Measurements from ENCODE around the gene SMYD3.

The SMYD3 gene

GRCh38 chr1:246418565-246419312 lies 88.3 kb downstream of the SMYD3 start:
- FAIRE-seq (no peak), DNase-seq (ENCODE audit: insufficient read length, low spot score) (no peak)

GRCh38 chr1:246417813-246418564 lies 89.1 kb downstream of the SMYD3 start:
- DNase-seq (ENCODE audit: insufficient read length, low spot score) (no peak), FAIRE-seq (no peak)

- no peak for FAIRE-seq
Measured at GRCh38 chr1:246417152-246417812, 89.8 kb downstream of the SMYD3 start.

GRCh38 chr1:246416261-246416660 lies 90.8 kb downstream of the SMYD3 start:
- no peak for FAIRE-seq

More at GRCh38 chr1:246417152-246417812, 89.8 kb downstream of the SMYD3 start:
- no peak for DNase-seq (ENCODE audit: insufficient read length, low spot score)

GRCh38 chr1:246415028-246415427 lies 92.1 kb downstream of the SMYD3 start:
- FAIRE-seq = no peak
- no peak for DNase-seq (ENCODE audit: insufficient read length, low spot score)

More at GRCh38 chr1:246416261-246416660, 90.8 kb downstream of the SMYD3 start:
- no peak for DNase-seq (ENCODE audit: insufficient read length, low spot score)

- FAIRE-seq (no peak), DNase-seq (ENCODE audit: insufficient read length, low spot score) (no peak)
Measured at GRCh38 chr1:246413430-246413829, 93.6 kb downstream of the SMYD3 start.

- DNase-seq (ENCODE audit: insufficient read length, low spot score) (no peak), FAIRE-seq (no peak)
Measured at GRCh38 chr1:246404078-246404477, 103.0 kb downstream of the SMYD3 start.

GRCh38 chr1:246398126-246398813 lies 108.8 kb downstream of the SMYD3 start:
- DNase-seq (ENCODE audit: insufficient read length, low spot score) (no peak), FAIRE-seq (no peak)

- FAIRE-seq (no peak), DNase-seq (ENCODE audit: insufficient read length, low spot score) (no peak)
Measured at GRCh38 chr1:246397046-246397445, 110.0 kb downstream of the SMYD3 start.

- DNase-seq (ENCODE audit: insufficient read length, low spot score) (no peak), FAIRE-seq (no peak)
Measured at GRCh38 chr1:246396322-246396721, 110.8 kb downstream of the SMYD3 start.

- DNase-seq (ENCODE audit: insufficient read length, low spot score) (no peak), FAIRE-seq (no peak)
Measured at GRCh38 chr1:246394121-246394520, 113.0 kb downstream of the SMYD3 start.

- no peak for DNase-seq (ENCODE audit: insufficient read length, low spot score)
- no peak for FAIRE-seq
Measured at GRCh38 chr1:246390855-246391254, 116.2 kb downstream of the SMYD3 start.

- DNase-seq (ENCODE audit: insufficient read length, low spot score) (no peak), FAIRE-seq (no peak)
Measured at GRCh38 chr1:246384616-246385015, 122.5 kb downstream of the SMYD3 start.

GRCh38 chr1:246383791-246384190 lies 123.3 kb downstream of the SMYD3 start:
- peak; percentile 18 for FAIRE-seq
- no peak for DNase-seq (ENCODE audit: insufficient read length, low spot score)

- DNase-seq (ENCODE audit: insufficient read length, low spot score) = no peak
- no peak for FAIRE-seq
Measured at GRCh38 chr1:246383239-246383589, 123.9 kb downstream of the SMYD3 start.

- no peak for DNase-seq (ENCODE audit: insufficient read length, low spot score)
Measured at GRCh38 chr1:246382589-246383238, 124.4 kb downstream of the SMYD3 start.

GRCh38 chr1:246381452-246381851 lies 125.6 kb downstream of the SMYD3 start:
- DNase-seq (ENCODE audit: insufficient read length, low spot score) (no peak), FAIRE-seq (no peak)

More at GRCh38 chr1:246382589-246383238, 124.4 kb downstream of the SMYD3 start:
- no peak for FAIRE-seq

- FAIRE-seq (no peak), DNase-seq (ENCODE audit: insufficient read length, low spot score) (no peak)
Measured at GRCh38 chr1:246377625-246378153, 129.4 kb downstream of the SMYD3 start.

- FAIRE-seq (no peak), DNase-seq (ENCODE audit: insufficient read length, low spot score) (no peak)
Measured at GRCh38 chr1:246373828-246374569, 133.1 kb downstream of the SMYD3 start.

Data from GM19239 (cell line).